IPS-18c (cell line): ENCODE results near the gene CRTC3.

Experiments used
- H3K4me3 ChIP-seq: 2 replicates; pipeline ENCODE4 v1.7.0; 2013; ENCODE audit warnings: low read depth, mild to moderate bottlenecking, low read length, moderate library complexity; ENCODE audit not compliant: insufficient read depth
- H3K9me3 ChIP-seq: one replicate; pipeline ENCODE4 v1.6.1; 2013; ENCODE audit warnings: mild to moderate bottlenecking, low read length, moderate library complexity; ENCODE audit not compliant: control insufficient read depth, insufficient read depth

The CRTC3 gene

DNA sequence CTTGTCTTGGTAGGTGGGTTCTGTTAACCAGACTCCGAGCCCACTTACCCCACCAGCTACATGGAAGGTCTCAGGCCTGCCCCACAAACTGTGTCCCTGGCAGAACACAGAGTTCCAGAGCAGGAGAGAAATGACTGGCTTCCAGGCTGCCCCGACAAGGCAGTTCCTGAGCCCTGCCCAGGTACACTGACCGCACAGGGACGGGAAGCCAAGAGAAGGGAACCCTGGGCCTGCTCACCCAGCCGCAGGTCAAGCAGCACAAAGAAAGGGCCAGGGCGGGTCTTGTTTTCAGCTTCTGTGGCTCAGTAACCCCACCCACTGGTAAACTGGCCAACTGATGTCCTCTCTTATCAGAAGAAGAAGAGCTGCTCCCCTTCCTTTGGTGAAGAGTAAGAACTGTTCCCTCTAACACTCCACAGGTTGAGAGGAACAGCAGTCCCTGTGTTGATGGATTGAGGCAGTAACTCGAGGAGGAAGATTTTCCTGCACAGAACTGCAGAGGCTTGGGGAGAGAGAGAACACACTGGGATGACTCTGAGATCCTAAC, 68.4 kb downstream of the CRTC3 start:
- Histone ChIP-seq H3K4me3 (no peak overlapping the region), H3K9me3 (no peaks in the 10 kb centered on the region)

GRCh38 chr15:90598679-90599078, 69.0 kb downstream of the CRTC3 start:
- Histone ChIP-seq H3K9me3 (no peaks in the 10 kb centered on the region), H3K4me3 (no peak overlapping the region)

- no peaks in the 10 kb centered on the region for H3K9me3 ChIP-seq
- H3K4me3 ChIP-seq: no peak overlapping the region
These were observed 69.4 kb downstream of the CRTC3 start for GRCh38 chr15:90599116-90599515.

DNA sequence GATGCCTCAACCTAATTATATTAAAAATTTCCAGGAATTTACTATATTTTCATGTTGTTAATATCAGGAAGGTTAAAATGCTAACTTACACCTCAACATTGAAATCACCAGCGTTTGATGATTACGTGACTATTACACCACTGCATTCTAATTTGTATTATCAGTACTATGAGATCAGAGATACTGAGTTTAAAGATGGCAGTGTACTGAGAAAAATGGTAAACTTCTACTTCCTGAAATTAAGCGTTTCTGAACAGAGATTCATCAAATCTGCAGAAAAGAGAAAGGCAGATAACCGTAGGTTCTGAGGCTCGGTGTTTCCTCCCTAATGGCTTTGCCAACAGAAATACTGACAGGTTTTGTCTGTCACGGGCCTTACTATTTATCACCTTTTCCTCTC, 69.9 kb downstream of the CRTC3 start:
- Histone ChIP-seq H3K9me3 (no peaks in the 10 kb centered on the region), H3K4me3 (no peak overlapping the region; the same call in 1 of the 2 replicates)

GRCh38 chr15:90600954-90601353, 71.2 kb downstream of the CRTC3 start:
- Histone ChIP-seq H3K9me3 (no peaks in the 10 kb centered on the region), H3K4me3 (no peak overlapping the region)

GRCh38 chr15:90603893-90604292, 74.2 kb downstream of the CRTC3 start:
- Histone ChIP-seq H3K9me3 (no peaks in the 10 kb centered on the region), H3K4me3 (no peak overlapping the region)

- no peak overlapping the region for H3K4me3 ChIP-seq
- H3K9me3 ChIP-seq: no peaks in the 10 kb centered on the region
These were observed 76.9 kb downstream of the CRTC3 start for GRCh38 chr15:90606641-90607040.

GRCh38 chr15:90607361-90607760, 77.6 kb downstream of the CRTC3 start:
- Histone ChIP-seq H3K4me3 (no peak overlapping the region), H3K9me3 (no peaks in the 10 kb centered on the region)

GRCh38 chr15:90609242-90610180, 79.8 kb downstream of the CRTC3 start:
- Histone ChIP-seq H3K4me3 (no peak overlapping the region; the same call in 1 of the 2 replicates), H3K9me3 (no peaks in the 10 kb centered on the region)

- H3K4me3 ChIP-seq: no peak overlapping the region
- H3K9me3 ChIP-seq: no peaks in the 10 kb centered on the region
These were observed 80.5 kb downstream of the CRTC3 start for GRCh38 chr15:90610190-90610589.

DNA sequence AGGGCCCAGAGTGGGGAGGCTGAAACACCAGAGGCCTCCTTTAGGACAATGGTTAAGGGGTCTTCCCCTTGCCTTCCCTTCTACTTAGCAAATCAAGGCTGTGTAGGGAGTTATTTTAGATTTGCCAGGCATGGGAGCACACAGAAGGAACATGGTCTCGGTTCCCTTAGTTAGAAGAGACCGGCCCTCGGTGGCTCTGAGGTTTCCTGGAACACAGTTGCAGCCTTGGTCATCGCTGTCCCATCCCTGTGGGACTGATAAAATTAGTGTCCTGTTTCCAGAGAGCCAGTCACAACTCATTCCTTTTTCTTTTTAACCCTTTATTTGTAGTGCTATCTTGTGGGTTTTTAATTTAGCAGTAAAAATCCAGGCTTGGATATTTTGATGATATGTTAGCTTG, 81.4 kb downstream of the CRTC3 start:
- H3K4me3 ChIP-seq: no peak overlapping the region; the same call in 1 of the 2 replicates

DNA sequence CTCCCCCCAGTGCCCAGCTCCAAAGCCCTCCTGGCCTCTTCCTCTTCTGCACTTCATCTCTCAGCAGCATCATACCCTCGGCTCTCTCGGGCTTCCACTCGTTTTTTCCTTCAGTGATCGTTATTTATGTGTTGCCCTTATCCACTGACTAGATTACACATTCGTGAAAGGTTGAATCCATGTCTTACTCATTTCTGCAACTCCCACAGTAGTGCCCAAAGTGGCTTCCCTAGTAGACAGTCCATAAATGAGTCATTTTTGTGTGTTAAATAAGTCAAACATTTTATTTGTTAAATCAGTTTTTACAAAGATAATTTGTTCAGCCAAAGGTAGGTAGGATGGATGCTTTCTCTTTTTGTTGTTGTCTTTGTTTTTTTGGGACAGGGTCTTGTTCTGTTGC, 87.4 kb downstream of the CRTC3 start:
- Histone ChIP-seq H3K4me3 (no peak overlapping the region), H3K9me3 (no peaks in the 10 kb centered on the region)

More for the DNA sequence above, 81.4 kb downstream of the CRTC3 start:
- no peaks in the 10 kb centered on the region for H3K9me3 ChIP-seq

DNA sequence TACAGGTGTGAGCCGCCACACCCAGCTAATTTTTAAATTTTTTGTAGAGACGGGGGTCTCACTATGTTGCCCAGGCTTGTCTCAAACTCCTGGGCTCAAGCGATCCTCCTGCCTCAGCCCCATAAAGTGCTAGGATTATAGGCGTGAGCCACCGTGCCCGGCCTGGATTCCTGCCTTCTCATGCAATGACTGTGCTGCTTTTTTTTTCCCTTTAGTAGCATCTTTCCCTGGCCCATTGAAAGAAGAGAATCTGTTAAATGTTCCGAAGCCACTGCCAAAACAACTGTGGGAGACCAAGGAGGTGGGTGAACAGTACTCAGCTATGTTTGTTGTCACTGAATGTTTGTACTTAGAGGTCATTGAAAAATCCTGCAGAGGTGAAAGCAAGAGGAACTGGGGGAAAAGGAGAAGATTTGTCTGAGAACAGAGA, 88.0 kb downstream of the CRTC3 start:
- H3K9me3 ChIP-seq: no peaks in the 10 kb centered on the region

GRCh38 chr15:90618330-90619125, 88.8 kb downstream of the CRTC3 start:
- H3K9me3 ChIP-seq: no peaks in the 10 kb centered on the region

More for the DNA sequence above, 88.0 kb downstream of the CRTC3 start:
- H3K4me3 ChIP-seq: no peak overlapping the region

GRCh38 chr15:90619468-90619867, 89.7 kb downstream of the CRTC3 start:
- Histone ChIP-seq H3K9me3 (no peaks in the 10 kb centered on the region), H3K4me3 (no peak overlapping the region)

More at GRCh38 chr15:90618330-90619125, 88.8 kb downstream of the CRTC3 start:
- H3K4me3 ChIP-seq: no peak overlapping the region

DNA sequence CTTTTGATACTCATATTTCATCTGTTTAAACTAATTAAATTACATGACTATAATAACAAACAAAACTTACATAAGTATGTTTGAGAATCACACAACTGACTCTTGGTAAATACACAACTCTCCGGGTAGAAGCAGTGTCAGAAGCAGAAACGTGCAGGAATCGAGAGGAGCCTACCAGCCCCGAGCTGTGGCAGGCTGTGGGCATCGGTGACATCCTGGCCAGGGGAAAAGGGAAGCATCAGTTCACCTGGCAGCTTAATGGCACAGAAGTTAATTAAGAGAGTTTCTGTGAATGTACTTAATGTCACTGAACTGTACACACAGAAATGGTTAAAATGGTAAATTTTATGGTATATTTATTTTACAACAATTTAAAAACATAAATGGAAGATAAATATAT, 90.2 kb downstream of the CRTC3 start:
- H3K4me3 ChIP-seq: no peak overlapping the region
- no peaks in the 10 kb centered on the region for H3K9me3 ChIP-seq

GRCh38 chr15:90620379-90621067, 90.8 kb downstream of the CRTC3 start:
- no peak overlapping the region for H3K4me3 ChIP-seq
- H3K9me3 ChIP-seq: no peaks in the 10 kb centered on the region
